Panc1 (cell line): Measurements from ENCODE around the gene NT5C2. TPM values are rescaled to one million over a fixed set of nuclear protein-coding genes. Genes with fewer than 3 reads are reported as not detected.

Source experiments
- ATAC-seq: fragments of 200-7000 bp; cut with Tn5 transposase; 2 replicates; pipeline ENCODE4 v1.9.1; 2020; ENCODE audit warnings: mild to moderate bottlenecking, moderate library complexity
- BruUV-seq: library from RNA; stranded (reverse); fragments of 400-500 nt; replicated peaks from 2 replicates; lab custom pipeline; 2021; lab: Mats Ljungman, UMichigan
- CTCF ChIA-PET: fragments of 300-600 bp; sonication (Branson Sonifier 250); formaldehyde crosslinking; loops from one replicate; lab custom pipeline; 2022; ENCODE audit warnings: antibody characterized with exemption; lab: Charles Lee
- POLR2A ChIA-PET: fragments of 300-600 bp; sonication (Branson Sonifier 250); formaldehyde crosslinking; loops from one replicate; lab custom pipeline; 2022; ENCODE audit warnings: antibody characterized with exemption; lab: Charles Lee
- DNase-seq: peaks from one replicate; pipeline ENCODE4 v3.0.0-alpha.2; 2010; ENCODE audit warnings: low read depth, low spot score
- H3K27ac ChIP-seq: 2 replicates; pipeline ENCODE4 v1.5.1; 2011; ENCODE audit warnings: mild to moderate bottlenecking, low read length, inconsistent platforms
- H3K27me3 ChIP-seq: fragments of 200-500 bp; sonication (Bioruptor generic); 2 replicates; pipeline ENCODE4 v1.6.0; 2014; ENCODE audit warnings: low read length, inconsistent platforms; ENCODE audit not compliant: control insufficient read depth, insufficient read depth
- H3K36me3 ChIP-seq: fragments of 200-500 bp; sonication (Bioruptor generic); 2 replicates; pipeline ENCODE4 v1.5.1; 2014; ENCODE audit warnings: inconsistent platforms, mild to moderate bottlenecking, low read length, moderate library complexity; ENCODE audit not compliant: control insufficient read depth, insufficient read depth
- H3K4me1 ChIP-seq: 2 replicates; pipeline ENCODE4 v1.5.1; 2011; ENCODE audit warnings: inconsistent platforms, mild to moderate bottlenecking, low read length, moderate library complexity; ENCODE audit not compliant: control insufficient read depth, insufficient read depth
- H3K4me3 ChIP-seq, 2 experiments: 2 replicates each; pipeline ENCODE4 v1.5.1; 2011 to 2012; ENCODE audit warnings: low read depth in 2 of 2, low read length in 2 of 2, mild to moderate bottlenecking in 2 of 2, inconsistent platforms in 1 of 2, moderate library complexity in 1 of 2
- H3K9me3 ChIP-seq: fragments of 200-500 bp; sonication (Bioruptor generic); 2 replicates; pipeline ENCODE4 v1.5.1; 2014; ENCODE audit warnings: low read depth, mild to moderate bottlenecking, inconsistent platforms, low read length, moderate library complexity; ENCODE audit not compliant: control insufficient read depth, insufficient read depth
- CTCF ChIP-seq: fragments of 450-650 bp; IDR thresholded peaks from 2 replicates; pipeline ENCODE4 v1.5.1; 2017; ENCODE audit warnings: mild to moderate bottlenecking
- POLR2AphosphoS5 ChIP-seq: IDR thresholded peaks from 2 replicates; pipeline ENCODE4 v1.6.1; 2012; ENCODE audit warnings: mild to moderate bottlenecking, low read depth, low read length, moderate library complexity
- SIN3A ChIP-seq: IDR thresholded peaks from 2 replicates; pipeline ENCODE4 v1.6.1; 2012; ENCODE audit warnings: low read depth, mild to moderate bottlenecking, low read length, moderate library complexity, borderline replicate concordance; ENCODE audit not compliant: insufficient read depth
- TCF7L2 ChIP-seq: IDR thresholded peaks from 2 replicates; pipeline ENCODE4 v1.6.1; 2011; ENCODE audit warnings: mild to moderate bottlenecking, low read depth, low read length, inconsistent platforms
- in situ Hi-C: cut with HindIII; loops from 2 replicates; pipeline ENCODE4 v1.10.0; 2016; ENCODE audit warnings: low sequenced_read_pairs, low pct_unique_long_range_greater_than_20kb
- intact Hi-C: fragments of 100-400 bp; cut with micrococcal nuclease; formaldehyde crosslinking; loops from one replicate; pipeline ENCODE4 v1.10.0; 2022; ENCODE audit not compliant: unreplicated experiment
- total RNA-seq: library from RNA; stranded (reverse); gene quantifications from one replicate; pipeline ENCODE4 v1.2.1, GENCODE V29; 2021; ENCODE audit not compliant: unreplicated experiment
- TF ChIP-seq, protein P1 (sequence below), 2 experiments: IDR thresholded peaks; 2 replicates each; pipeline ENCODE4 v1.6.1; 2011 to 2012; ENCODE audit warnings: low read depth in 2 of 2, control low read depth in 1 of 2, low read length in 1 of 2, mild to moderate bottlenecking in 1 of 2, moderate library complexity in 1 of 2; ENCODE audit not compliant: insufficient read depth in 1 of 2

The NT5C2 gene
- total RNA-seq, 1 experiment from 2014 or later, result 150 TPM

DNA sequence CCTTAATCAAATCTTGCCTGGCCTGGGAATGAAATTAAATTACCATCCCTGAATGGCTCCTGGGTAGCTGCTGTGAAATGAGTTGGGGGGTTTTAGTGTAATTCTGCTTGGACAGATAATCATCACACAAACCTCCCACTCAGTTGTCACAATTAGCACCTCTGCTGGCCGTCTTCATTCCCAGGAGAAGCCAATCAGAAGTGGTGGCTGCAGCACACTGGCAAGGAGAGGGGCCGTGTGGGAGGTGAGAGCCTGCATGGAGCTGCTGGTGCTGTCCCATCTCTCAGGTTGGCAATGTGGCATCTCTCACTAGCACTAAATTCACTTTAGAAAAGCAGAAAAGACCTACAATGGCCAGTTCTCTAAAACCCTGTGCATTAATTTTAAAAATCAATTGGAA, 92.5 kb downstream of the NT5C2 start:
- TF ChIP-seq POLR2AphosphoS5, result no peak
- TF ChIP-seq, protein P1, sequence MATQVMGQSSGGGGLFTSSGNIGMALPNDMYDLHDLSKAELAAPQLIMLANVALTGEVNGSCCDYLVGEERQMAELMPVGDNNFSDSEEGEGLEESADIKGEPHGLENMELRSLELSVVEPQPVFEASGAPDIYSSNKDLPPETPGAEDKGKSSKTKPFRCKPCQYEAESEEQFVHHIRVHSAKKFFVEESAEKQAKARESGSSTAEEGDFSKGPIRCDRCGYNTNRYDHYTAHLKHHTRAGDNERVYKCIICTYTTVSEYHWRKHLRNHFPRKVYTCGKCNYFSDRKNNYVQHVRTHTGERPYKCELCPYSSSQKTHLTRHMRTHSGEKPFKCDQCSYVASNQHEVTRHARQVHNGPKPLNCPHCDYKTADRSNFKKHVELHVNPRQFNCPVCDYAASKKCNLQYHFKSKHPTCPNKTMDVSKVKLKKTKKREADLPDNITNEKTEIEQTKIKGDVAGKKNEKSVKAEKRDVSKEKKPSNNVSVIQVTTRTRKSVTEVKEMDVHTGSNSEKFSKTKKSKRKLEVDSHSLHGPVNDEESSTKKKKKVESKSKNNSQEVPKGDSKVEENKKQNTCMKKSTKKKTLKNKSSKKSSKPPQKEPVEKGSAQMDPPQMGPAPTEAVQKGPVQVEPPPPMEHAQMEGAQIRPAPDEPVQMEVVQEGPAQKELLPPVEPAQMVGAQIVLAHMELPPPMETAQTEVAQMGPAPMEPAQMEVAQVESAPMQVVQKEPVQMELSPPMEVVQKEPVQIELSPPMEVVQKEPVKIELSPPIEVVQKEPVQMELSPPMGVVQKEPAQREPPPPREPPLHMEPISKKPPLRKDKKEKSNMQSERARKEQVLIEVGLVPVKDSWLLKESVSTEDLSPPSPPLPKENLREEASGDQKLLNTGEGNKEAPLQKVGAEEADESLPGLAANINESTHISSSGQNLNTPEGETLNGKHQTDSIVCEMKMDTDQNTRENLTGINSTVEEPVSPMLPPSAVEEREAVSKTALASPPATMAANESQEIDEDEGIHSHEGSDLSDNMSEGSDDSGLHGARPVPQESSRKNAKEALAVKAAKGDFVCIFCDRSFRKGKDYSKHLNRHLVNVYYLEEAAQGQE (IDR thresholded peaks at IDR 0.05; ENCODE audit: insufficient read depth in 1 of 2, low read depth in 2 of 2, low read length in 1 of 2), result no peak
- no peak for TF ChIP-seq CTCF
- no peak for TF ChIP-seq SIN3A
- no peak for TF ChIP-seq TCF7L2
- H3K9me3 ChIP-seq, result no peaks in the 10 kb centered on the region
- H3K4me1 ChIP-seq, result no peaks in the 10 kb centered on the region; the same call in 1 of the 2 replicates
- in situ Hi-C loops, result no loop called here
- intact Hi-C loops, result no loop called here
- DNase-seq (no peak), ATAC-seq (no peak)
- no peak overlapping the region for H3K27ac ChIP-seq
- ChIA-PET CTCF (no interaction called here), POLR2A (interaction anchor here (0.6 to 0.7 kb wide), 2 partner anchors 84 to 1438 kb away, joined by 3 to 4 read pairs; no protein-coding TSS in a partner anchor)
- no peaks in the 10 kb centered on the region for H3K27me3 ChIP-seq
- BruUV-seq, result no TSS peak
- H3K36me3 ChIP-seq, result peaks cover 75% of the 10 kb centered on the region
- no peak overlapping the region for H3K4me3 ChIP-seq

- intact Hi-C loops (no loop called here), in situ Hi-C loops (no loop called here)
- no peaks in the 10 kb centered on the region for H3K9me3 ChIP-seq
- ChIA-PET CTCF (interaction anchor here (0.6 kb wide), 1 partner anchor 392 kb away, joined by 4 read pairs; no protein-coding TSS in a partner anchor), POLR2A (no interaction called here)
- no peaks in the 10 kb centered on the region for H3K4me1 ChIP-seq
- no peaks in the 10 kb centered on the region for H3K27me3 ChIP-seq
- peaks cover 76% of the 10 kb centered on the region for H3K36me3 ChIP-seq
- ATAC-seq (no peak), DNase-seq (no peak)
- BruUV-seq, result no TSS peak
- H3K27ac ChIP-seq, result no peak overlapping the region
- no peak overlapping the region for H3K4me3 ChIP-seq
- TF ChIP-seq POLR2AphosphoS5, result no peak
- TF ChIP-seq SIN3A, result no peak
- TF ChIP-seq, protein P1 (IDR thresholded peaks at IDR 0.05; ENCODE audit: insufficient read depth in 1 of 2, low read depth in 2 of 2, low read length in 1 of 2), result no peak
- no peak for TF ChIP-seq CTCF
- TF ChIP-seq TCF7L2, result no peak
These were observed 94.8 kb downstream of the NT5C2 start for GRCh38 chr10:103098240-103098639.
